OCI-LY7 (cell line): ENCODE measurements around the gene ZSWIM8. TPM values are rescaled to one million over a fixed set of nuclear protein-coding genes. Genes with fewer than 3 reads are reported as not detected.

Experiments used
- BruUV-seq: library from RNA; stranded (reverse); fragments of 400-500 nt; replicated peaks from 2 replicates; lab custom pipeline; 2021; lab: Mats Ljungman, UMichigan
- CTCF ChIA-PET: fragments of 300-600 bp; sonication (Branson Sonifier 250); formaldehyde crosslinking; loops from one replicate; lab custom pipeline; 2022; ENCODE audit warnings: antibody characterized with exemption; ENCODE audit not compliant: unreplicated experiment; lab: Charles Lee
- POLR2A ChIA-PET: fragments of 300-600 bp; sonication (Branson Sonifier 250); formaldehyde crosslinking; loops from one replicate; lab custom pipeline; 2022; ENCODE audit warnings: antibody characterized with exemption; lab: Charles Lee
- DNase-seq: peaks from one replicate; pipeline ENCODE4 v3.0.0-alpha.2; 2015; ENCODE audit warnings: low spot score
- H2AFZ ChIP-seq: fragments of 200-600 bp; sonication (generic), shearing (Covaris generic); 2 replicates; pipeline ENCODE4 v1.6.1; 2014; ENCODE audit warnings: mild to moderate bottlenecking, antibody characterized with exemption, low read length, moderate library complexity
- H3K27ac ChIP-seq: fragments of 200-600 bp; sonication (generic); 2 replicates; pipeline ENCODE4 v1.5.1; 2014; ENCODE audit warnings: mixed run types, low read depth, mild to moderate bottlenecking, moderate library complexity, low read length, inconsistent platforms; ENCODE audit not compliant: poor library complexity, severe bottlenecking
- H3K36me3 ChIP-seq: fragments of 200-600 bp; sonication (generic); 2 replicates; pipeline ENCODE4 v1.6.1; 2014; ENCODE audit warnings: mild to moderate bottlenecking, antibody characterized with exemption, low read length, moderate library complexity, mixed read lengths; ENCODE audit not compliant: insufficient read depth
- H3K4me1 ChIP-seq: fragments of 200-600 bp; sonication (generic); 2 replicates; pipeline ENCODE4 v1.5.1; 2014; ENCODE audit warnings: mild to moderate bottlenecking, low read length; ENCODE audit not compliant: insufficient read depth, poor library complexity, severe bottlenecking
- H3K4me2 ChIP-seq: fragments of 200-600 bp; sonication (generic); 2 replicates; pipeline ENCODE4 v1.6.1; 2014; ENCODE audit warnings: mild to moderate bottlenecking, low read length
- H3K4me3 ChIP-seq: fragments of 200-600 bp; sonication (generic); 2 replicates; pipeline ENCODE4 v1.5.1; 2014; ENCODE audit warnings: mild to moderate bottlenecking, low read depth, low read length; ENCODE audit not compliant: poor library complexity, severe bottlenecking
- H3K79me2 ChIP-seq: fragments of 200-600 bp; sonication (generic); 2 replicates; pipeline ENCODE4 v1.6.1; 2016; ENCODE audit warnings: low read depth, mild to moderate bottlenecking, low read length, moderate library complexity, mixed read lengths; ENCODE audit not compliant: insufficient read depth
- H3K9me2 ChIP-seq: fragments of 200-600 bp; sonication (generic); 2 replicates; pipeline ENCODE4 v1.6.1; 2016; ENCODE audit warnings: mild to moderate bottlenecking, low read length, mixed read lengths; ENCODE audit not compliant: insufficient read depth
- H3K9me3 ChIP-seq: fragments of 200-600 bp; sonication (generic); 2 replicates; pipeline ENCODE4 v1.6.1; 2014; ENCODE audit warnings: mild to moderate bottlenecking, mixed run types, low read length, mixed read lengths
- H4K20me1 ChIP-seq: fragments of 200-600 bp; sonication (generic); 2 replicates; pipeline ENCODE4 v1.6.1; 2014; ENCODE audit warnings: mild to moderate bottlenecking, antibody characterized with exemption, low read length, moderate library complexity, mixed read lengths; ENCODE audit not compliant: insufficient read depth
- EZH2phosphoT487 ChIP-seq: fragments of 200-600 bp; sonication (generic); IDR thresholded peaks from 2 replicates; pipeline ENCODE4 v1.6.1; 2018; ENCODE audit warnings: low read depth, borderline replicate concordance, mild to moderate bottlenecking, mixed run types, antibody characterized with exemption, low read length, moderate library complexity, mixed read lengths
- intact Hi-C: fragments of 100-400 bp; cut with micrococcal nuclease; formaldehyde crosslinking; loops from one replicate; pipeline ENCODE4 v1.10.0; 2022; ENCODE audit not compliant: unreplicated experiment
- total RNA-seq, 2 experiments: library from RNA; depleted of rRNA in 1 of 2; stranded (reverse); fragments of >200 nt in 1 of 2; shearing (Covaris generic) in 1 of 2; gene quantifications; 2 replicates each; pipeline ENCODE4 v1.2.3, GENCODE V29; 2014 to 2022
- TF ChIP-seq, protein P1 (sequence below): fragments of 200-600 bp; sonication (generic); conservative IDR thresholded peaks from 2 replicates; pipeline ENCODE4 v1.5.1; 2014; ENCODE audit warnings: mild to moderate bottlenecking, antibody characterized with exemption, low read length, moderate library complexity, mixed read lengths

The ZSWIM8 gene
- total RNA-seq, 2 experiments from 2014 or later, result 22.0 to 52.6 TPM

DNA sequence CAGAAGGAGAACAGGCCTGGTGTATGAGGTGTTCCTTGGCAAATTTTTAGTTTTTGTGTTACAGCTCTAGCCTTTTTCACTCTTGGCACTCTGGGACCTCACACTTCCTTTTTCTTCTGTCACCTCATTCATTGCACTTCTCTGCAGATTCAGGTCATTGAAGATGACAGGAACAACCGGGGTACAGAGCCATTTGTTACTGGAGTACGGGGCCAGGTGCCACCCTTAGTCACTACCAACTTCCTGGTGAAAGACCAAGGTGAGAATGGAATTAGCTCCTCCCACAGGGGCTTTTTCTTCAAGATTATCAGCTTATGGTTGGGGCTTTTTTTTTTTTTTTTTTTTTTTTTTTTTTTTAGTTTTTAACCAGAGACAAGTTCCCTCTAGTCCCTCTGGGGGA, 22.1 kb upstream of the ZSWIM8 start:
- intact Hi-C loops, result no loop called here
- Histone ChIP-seq H4K20me1 (no peaks in the 10 kb centered on the region), H3K9me2 (no peaks in the 10 kb centered on the region), H3K79me2 (no peaks in the 10 kb centered on the region; the same call in 1 of the 2 replicates), H3K9me3 (no peaks in the 10 kb centered on the region), H3K4me1 (peaks cover 22% of the 10 kb centered on the region), H3K36me3 (peaks cover 82% of the 10 kb centered on the region), H3K4me3 (no peak overlapping the region), H3K4me2 (no peak overlapping the region), H3K27ac (no peak overlapping the region), H2AFZ (no peak overlapping the region)
- CTCF ChIA-PET, result no interaction called here
- no peak for DNase-seq
- POLR2A ChIA-PET, result interaction anchor here (0.6 to 1.1 kb wide), 4 partner anchors 9 to 222 kb away, joined by 3 read pairs; a partner anchor contains a TSS
- no peak for TF ChIP-seq EZH2phosphoT487
- TF ChIP-seq, protein P1, sequence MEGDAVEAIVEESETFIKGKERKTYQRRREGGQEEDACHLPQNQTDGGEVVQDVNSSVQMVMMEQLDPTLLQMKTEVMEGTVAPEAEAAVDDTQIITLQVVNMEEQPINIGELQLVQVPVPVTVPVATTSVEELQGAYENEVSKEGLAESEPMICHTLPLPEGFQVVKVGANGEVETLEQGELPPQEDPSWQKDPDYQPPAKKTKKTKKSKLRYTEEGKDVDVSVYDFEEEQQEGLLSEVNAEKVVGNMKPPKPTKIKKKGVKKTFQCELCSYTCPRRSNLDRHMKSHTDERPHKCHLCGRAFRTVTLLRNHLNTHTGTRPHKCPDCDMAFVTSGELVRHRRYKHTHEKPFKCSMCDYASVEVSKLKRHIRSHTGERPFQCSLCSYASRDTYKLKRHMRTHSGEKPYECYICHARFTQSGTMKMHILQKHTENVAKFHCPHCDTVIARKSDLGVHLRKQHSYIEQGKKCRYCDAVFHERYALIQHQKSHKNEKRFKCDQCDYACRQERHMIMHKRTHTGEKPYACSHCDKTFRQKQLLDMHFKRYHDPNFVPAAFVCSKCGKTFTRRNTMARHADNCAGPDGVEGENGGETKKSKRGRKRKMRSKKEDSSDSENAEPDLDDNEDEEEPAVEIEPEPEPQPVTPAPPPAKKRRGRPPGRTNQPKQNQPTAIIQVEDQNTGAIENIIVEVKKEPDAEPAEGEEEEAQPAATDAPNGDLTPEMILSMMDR, result no peak
- no TSS peak for BruUV-seq

DNA sequence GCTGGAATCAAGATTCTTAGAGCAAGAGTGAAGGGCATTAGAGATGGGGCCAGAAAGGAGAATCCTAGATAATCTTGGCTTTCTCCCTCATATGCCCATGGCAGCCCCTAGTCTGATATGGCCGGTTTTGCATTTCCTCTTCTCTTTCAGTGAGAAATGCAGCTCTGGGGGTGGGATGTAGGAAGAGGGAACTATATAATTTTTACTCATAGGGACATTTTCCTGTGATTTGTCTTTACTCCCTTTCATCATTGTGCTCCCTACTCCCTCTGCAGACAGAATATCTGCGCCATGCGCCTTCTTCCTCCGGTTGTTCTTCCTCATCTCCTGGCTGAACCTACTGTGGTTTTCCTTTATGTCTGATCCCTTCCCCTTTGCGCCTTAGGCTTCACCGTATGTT, 20.3 kb upstream of the ZSWIM8 start:
- Histone ChIP-seq H3K36me3 (peaks cover 92% of the 10 kb centered on the region), H3K4me3 (no peak overlapping the region), H3K4me1 (peaks cover 20% of the 10 kb centered on the region), H3K9me3 (no peaks in the 10 kb centered on the region), H4K20me1 (no peaks in the 10 kb centered on the region), H3K79me2 (no peaks in the 10 kb centered on the region), H3K27ac (no peak overlapping the region), H3K4me2 (no peak overlapping the region), H3K9me2 (no peaks in the 10 kb centered on the region), H2AFZ (no peak overlapping the region)
- DNase-seq, result no peak
- intact Hi-C loops, result no loop called here
- ChIA-PET POLR2A (no interaction called here), CTCF (interaction anchor here (0.6 kb wide), 1 partner anchor 12 kb away, joined by 3 read pairs; no protein-coding TSS in a partner anchor)
- BruUV-seq, result no TSS peak
- no peak for TF ChIP-seq EZH2phosphoT487
- TF ChIP-seq, protein P1, result no peak

DNA sequence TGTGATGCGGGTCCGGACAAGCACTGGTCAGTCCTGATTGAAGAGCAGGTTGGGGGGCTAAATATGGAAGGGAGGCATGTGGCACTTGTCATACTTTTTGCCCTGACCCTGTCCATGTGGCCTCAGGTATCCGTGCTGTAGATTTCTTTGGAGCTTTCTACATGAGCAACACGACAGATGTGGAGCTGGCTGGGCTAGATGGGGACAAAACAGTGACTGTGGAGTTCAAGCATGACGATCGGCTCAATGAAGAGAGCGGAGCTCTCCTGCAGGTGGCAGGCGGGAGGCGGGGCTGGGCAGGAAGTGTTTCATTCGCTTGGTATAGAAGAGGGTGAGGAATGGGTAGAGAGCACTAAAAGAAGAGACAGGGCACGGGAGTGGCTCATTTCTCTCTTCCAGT, 16.5 kb upstream of the ZSWIM8 start:
- no peak for TF ChIP-seq EZH2phosphoT487
- TF ChIP-seq, protein P1, result peak; percentile 81
- no TSS peak for BruUV-seq
- Histone ChIP-seq H3K9me3 (no peaks in the 10 kb centered on the region), H3K9me2 (no peaks in the 10 kb centered on the region), H3K36me3 (peaks cover 79% of the 10 kb centered on the region), H3K4me2 (peak overlapping the region; percentile 49), H3K4me1 (peaks cover 38% of the 10 kb centered on the region), H3K4me3 (no peak overlapping the region), H2AFZ (no peak overlapping the region), H3K79me2 (peaks cover 8% of the 10 kb centered on the region), H4K20me1 (no peaks in the 10 kb centered on the region), H3K27ac (peak overlapping the region; percentile 34)
- POLR2A ChIA-PET, result interaction anchor here (0.9 to 2.1 kb wide), 5 partner anchors 9 to 38 kb away, joined by 3 to 10 read pairs (median 5); partner anchors contain the start of gene CHCHD1
- intact Hi-C loops, result loop anchor here (1.0 kb wide), 1 partner anchor 24 kb away; no protein-coding TSS in a partner anchor
- CTCF ChIA-PET, result interaction anchor here (1.0 kb wide), 1 partner anchor 24 kb away, joined by 5 read pairs; no protein-coding TSS in a partner anchor
- peak; percentile 81 for DNase-seq
